Stimulated activated CD8-positive, alpha-beta memory T cell treated with anti-CD3 and anti-CD28 coated beads, Interleukin-2, amount 100 ng/mL, for 48 hours (primary cell): ENCODE data around the gene TRIP13.
"Not testable (repeated sequence)": the region's sequence is repeated elsewhere in the genome, so short reads cannot be mapped to it uniquely, and the experiment has no call there.

Experiments
- DNase-seq, 2 donors: peaks; one replicate each; pipeline ENCODE4 v3.0.0-alpha.2; 2020; ENCODE audit warnings: low read depth in 2 of 2

TRIP13 gene

GRCh38 chr5:918717-919116 is 26.0 kb downstream of the TRIP13 start:
- DNase-seq = not testable (repeated sequence)

- DNase-seq = no peak
These were observed 26.8 kb downstream of the TRIP13 start for GRCh38 chr5:919356-920000.

GRCh38 chr5:920321-920720 is 27.6 kb downstream of the TRIP13 start:
- no peak for DNase-seq

DNA sequence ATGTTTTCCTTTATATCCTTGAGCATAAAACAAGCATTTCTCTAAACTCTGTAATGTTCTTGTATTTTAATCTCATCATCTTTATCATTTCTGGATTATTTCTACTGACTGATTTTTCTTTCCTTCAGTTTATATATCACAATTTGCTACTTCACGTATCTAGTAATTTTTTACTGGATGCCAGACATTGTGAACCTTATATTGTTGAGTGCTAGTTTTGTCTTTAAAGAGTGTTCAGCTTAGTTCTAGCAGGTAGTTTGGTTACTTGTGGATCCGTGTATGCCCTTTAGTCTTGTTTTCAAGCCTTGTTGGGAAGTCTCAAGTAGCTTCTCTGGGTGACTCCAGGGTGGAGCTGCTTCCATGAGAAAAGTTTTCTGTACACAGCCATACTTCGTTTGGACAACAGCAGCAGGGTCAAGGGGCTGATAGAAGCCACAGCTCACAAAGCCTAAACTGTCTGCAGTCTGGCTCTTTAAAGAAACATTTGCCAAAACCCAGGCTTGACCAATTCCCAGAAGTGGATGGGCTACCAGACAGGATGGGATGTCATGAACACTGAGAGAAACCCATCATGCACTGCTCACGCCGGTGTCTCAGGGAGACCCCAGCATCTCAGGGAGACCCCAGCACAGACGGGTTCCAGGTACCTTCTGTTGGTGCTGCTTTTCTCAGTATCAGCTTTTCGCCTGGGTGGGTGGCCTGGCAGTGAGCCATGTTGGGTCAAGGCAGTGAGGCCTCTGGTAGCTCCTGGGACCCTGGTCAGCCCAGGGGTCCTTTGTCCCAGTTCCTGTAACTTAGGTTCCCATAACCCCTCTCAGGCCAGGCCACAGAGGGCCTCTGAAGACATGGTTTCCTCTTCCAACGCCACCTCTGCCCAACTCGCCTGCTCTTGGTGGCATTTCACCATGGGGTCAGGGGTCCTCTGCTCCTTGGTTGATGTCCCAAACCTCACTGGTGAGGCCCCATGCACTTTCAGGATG is 29.1 kb downstream of the TRIP13 start:
- no peak for DNase-seq

DNA sequence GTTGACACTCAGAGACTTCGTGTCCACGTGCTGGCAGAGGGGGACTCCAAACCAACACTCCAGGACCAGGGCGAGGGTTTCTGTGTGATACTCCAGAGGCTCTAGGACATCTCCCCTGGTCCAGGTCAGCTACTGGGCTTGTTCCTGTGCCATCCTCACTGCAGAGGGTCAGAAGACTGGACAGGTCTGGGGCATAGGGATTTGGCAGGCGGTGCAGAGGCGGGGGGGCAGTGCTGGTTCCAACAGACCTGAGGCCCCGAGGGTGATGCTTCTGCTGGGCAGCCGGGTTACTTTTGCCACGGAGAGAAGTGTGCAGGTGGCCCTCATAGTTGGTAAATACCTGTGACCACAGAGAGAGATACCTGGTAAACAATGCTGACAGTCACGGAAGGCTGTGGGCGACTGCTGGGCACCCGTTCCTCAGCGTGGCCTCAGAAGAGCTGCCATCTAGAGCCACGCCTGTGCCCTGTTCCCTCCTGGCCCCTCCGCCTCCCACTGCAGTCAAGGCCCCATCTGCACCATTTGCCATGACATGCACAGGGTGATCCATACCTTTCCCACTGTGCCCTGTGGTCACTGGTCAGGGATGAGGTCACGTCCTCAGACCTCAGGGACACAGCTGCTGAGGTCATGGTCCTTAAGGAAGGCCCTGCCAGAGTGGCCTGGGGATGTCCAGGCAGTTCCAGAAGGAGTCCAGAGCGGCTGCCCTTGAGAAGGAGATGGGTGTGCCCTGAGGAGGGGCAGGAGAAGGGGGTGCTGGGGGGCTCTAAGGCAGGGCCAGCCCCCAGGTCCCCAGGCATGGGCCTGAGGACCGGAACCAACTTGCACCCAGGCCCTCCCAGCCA is 30.0 kb downstream of the TRIP13 start:
- DNase-seq = no peak

- peak; percentile 65 to 68 for DNase-seq
These were observed 30.7 kb downstream of the TRIP13 start for GRCh38 chr5:923281-923873.

GRCh38 chr5:926417-927171 is 33.9 kb downstream of the TRIP13 start:
- peak in 1 of 2 donors; percentile 11 for DNase-seq

- no peak for DNase-seq
These were observed 34.7 kb downstream of the TRIP13 start for GRCh38 chr5:927172-928015.

DNA sequence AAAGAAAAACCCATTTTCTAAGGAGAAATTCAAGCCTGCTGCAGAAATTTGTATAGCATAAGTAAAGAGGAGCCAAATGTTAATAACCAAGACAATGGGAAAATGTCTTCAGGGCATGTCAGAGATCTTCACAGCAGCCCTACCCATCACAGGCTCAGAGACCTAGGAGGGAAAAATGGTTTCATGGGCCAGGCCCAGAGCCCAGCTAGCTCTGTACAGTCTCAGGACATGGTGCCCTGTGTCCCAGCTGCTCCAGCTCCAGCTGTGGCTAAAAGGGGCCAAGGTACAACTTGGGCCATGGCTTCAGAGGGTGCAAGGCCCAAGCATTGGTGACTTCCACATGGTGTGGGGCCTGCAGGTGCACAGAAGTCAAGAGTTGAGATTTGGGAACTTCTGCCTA is 36.5 kb downstream of the TRIP13 start:
- not testable (repeated sequence) for DNase-seq

DNA sequence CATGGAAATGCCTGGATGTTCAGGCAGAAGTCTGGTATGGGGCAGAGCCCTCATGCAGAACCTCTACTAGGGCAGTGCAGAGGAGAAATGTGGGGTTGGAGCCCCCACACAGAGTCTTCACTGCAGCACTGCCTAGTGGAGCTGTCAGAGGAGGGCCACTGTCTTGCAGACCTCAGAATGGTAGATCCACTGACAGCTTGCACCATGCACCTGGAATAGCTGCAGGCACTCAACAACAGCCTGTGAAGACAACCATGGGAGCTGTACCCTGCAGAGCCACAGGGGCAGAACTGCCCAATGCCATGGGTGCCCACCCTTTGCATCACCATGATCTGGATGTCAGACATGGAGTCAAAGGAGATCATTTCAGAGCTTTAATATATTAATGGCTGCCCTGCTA is 36.9 kb downstream of the TRIP13 start:
- no peak for DNase-seq

GRCh38 chr5:930866-931265 is 38.2 kb downstream of the TRIP13 start:
- DNase-seq = no peak

DNA sequence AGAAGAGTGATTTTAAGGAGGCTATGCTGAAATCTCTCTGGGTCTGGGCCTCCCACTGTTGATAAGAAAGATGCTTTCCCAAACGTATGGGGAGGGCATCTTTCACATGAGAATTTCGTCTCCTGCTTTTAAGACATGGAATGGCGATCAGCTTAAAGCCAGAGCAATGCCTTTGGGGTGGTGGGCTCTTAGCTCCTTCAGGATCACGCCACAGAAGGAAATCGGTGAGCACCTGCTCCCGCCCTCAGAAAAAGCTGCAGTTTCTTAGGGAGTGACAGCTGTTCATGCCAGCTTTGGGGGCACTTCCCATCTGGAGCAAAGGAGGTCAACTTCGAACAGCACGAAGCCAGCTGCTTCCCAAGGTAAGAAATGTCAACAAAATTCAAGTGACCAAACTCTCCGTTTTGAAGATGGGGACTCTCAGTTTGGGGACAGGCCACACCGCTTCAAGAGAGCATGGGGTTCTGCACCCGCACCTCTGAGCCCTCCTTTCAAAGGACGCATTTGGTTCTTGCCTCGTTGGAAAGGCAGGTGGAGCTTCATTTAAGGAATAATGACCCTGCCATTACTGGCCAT is 39.0 kb downstream of the TRIP13 start:
- DNase-seq = no peak

DNA sequence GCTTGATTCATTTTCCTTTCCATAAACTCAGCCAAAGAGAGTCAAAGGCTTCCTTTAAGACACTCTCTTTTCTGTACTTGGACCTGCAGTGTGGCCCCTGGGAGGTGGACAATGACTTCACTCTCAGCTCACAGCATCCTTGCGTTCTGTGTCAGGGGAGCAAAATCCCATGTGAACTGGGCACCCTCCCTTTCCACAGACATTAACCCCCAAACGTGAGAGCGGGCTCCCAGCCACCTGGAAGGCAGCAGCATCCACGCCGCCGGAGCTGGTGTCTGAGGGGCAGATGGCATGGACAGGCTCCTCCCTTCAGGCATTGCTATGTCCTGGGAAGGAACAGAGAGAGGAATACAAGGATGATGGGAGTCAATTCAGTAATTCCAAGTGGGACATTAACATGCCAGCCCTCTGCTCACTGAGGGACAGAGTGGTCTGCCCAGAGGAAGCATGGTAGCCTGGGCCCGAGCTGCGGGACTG is 39.5 kb downstream of the TRIP13 start:
- no peak for DNase-seq

DNA sequence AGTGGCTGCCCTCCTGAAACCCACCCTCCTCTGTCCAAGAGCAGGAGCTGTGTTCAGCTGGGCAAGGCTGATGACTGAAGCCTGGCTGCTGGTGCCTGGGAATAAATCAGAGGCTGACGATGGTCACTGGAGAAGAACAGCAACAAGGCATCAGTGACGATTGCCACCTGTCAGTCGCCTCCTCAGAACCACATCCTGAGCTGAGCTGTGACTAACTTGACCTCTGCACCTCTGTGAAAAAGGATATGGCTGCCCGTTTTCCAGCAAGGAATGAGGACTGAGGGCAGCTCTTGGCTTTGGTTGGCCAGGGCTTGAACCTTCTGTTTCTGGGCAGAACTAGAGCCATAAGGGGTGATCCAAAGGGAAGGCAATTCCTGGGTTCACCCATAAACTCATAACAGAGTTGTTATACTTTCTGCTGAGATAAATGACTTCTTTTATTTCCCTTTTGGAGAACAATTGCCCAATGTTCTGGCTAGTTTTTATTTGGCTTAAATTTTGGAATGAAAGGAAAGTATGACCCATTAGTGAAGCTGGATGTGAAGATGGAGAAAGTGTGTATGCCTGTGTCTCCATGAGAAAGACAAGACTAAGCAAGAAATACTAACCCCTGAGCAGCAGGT is 40.1 kb downstream of the TRIP13 start:
- no peak for DNase-seq

DNA sequence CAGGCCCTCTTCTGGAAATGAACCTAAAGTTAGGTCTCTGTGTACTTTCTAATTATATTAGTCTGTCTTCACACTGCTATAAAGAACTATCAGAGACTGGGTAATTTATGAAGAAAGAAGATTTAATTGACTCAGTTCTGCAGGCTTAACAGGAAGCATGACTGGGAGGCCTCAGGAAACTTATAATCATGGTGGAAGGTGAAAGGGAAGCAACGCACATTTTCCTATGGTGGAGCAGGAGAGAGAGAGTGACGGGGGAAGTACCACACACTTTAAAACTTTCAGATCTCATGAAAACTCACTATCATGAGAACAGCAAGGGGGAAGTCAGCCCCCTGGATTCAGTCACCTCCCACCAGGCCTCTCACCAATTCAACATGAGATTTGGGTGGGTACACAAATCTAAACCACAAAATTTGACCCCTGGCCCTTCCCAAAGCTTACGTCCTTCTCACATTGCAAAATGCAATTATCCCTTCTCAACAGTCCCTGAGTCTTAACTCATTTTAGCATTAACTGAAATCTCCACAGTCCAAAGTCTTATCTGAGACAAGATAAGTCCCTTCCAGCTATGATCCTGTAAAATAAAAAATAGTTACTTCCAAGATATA is 40.7 kb downstream of the TRIP13 start:
- no peak for DNase-seq

DNA sequence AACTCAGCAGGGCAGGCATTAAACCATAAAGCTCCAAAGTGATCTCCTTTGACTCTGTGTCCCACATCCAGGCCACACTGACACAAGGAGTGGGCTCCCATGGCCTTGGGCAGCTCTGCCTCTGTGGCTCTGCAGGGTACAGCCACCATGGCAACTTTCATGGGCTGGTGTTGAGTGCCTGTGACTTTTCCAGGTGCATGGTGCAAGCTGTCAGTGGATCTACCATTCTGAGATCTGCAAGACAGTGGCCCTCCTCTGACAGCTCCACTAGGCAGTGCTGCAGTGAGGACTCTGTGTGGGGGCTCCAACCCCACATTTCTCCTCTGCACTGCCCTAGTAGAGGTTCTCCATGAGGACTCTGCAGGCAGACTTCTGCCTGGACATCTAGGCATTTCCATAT is 41.3 kb downstream of the TRIP13 start:
- DNase-seq = not testable (repeated sequence)

DNA sequence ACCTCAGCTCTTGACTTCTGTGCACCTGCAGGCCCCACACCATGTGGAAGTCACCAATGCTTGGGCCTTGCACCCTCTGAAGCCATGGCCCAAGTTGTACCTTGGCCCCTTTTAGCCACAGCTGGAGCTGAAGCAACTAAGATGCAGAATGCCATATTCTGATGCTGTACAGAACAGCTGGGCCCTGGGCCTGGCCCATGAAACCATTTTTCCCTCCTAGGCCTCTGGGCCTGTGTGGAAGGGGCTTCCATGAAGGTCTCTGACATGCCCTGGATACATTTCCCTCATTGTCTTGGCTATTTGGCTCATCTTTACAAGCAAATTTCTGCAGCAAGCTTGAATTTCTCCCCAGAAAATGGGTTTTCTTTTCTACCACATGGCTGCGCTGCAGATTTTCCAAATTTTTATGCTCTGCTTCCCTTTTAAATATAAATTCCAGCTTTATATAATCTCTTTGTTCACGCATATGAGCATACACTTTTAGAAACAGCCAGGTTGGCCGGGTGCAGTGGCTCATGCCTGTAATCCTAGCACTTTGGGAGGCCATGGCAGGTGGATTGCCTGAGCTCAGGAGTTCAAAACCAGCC is 41.8 kb downstream of the TRIP13 start:
- DNase-seq = not testable (repeated sequence)

GRCh38 chr5:935510-936084 is 42.9 kb downstream of the TRIP13 start:
- DNase-seq = no peak
